SU-DHL-6 (cell line): ENCODE measurements around the gene RNU1-2.
"Not testable (repeated sequence)": the region's sequence is repeated elsewhere in the genome, so short reads cannot be mapped to it uniquely, and the experiment has no call there.

Experiments
- CTCF ChIP-seq: fragments of 200-600 bp; sonication (generic); IDR thresholded peaks from one replicate; pipeline ENCODE4 v1.5.1; 2017; ENCODE audit warnings: antibody characterized with exemption, mild to moderate bottlenecking, low read length, moderate library complexity; ENCODE audit not compliant: insufficient read depth, poor library complexity, severe bottlenecking
- EZH2phosphoT487 ChIP-seq: fragments of 200-600 bp; sonication (generic), shearing (Covaris generic); conservative IDR thresholded peaks from 2 replicates; pipeline ENCODE4 v1.6.1; 2018; ENCODE audit warnings: mild to moderate bottlenecking, antibody characterized with exemption, low read length, moderate library complexity, mixed read lengths

- TF ChIP-seq CTCF, EZH2phosphoT487: not testable (repeated sequence)
Measured at GRCh38 chr1:16859167-16860041, 36.4 kb upstream of the RNU1-2 start.
